ENCODE data around the gene ARHGEF38. TPM values are rescaled to one million over a fixed set of nuclear protein-coding genes. Genes with fewer than 3 reads are reported as not detected.

Gene ARHGEF38
- total RNA-seq, 2 donors from 2014 or later, result 0.51 to 2.1 TPM

DNA sequence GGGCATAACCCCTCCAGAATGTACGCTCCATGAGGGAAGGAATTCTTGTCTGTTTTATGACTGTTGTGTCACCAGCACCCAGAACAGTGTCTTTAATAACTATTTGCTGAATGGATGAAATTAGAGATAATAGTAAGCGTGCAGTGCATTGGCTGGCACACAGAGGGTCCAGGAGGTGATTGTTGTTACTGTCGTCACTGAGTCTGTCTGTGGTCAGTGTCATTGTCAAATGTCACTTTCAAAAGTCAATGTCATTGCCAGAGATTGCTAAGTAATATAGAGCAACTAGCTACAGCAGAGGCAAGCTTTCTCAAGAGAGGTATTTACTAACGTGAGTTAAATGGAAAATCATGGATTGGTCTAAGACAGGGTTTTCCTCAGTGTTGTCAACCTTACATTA lies 70.7 kb downstream of the ARHGEF38 start:
- Mint-ChIP-seq H3K36me3 (ENCODE audit: low read depth) (no peaks in the 10 kb centered on the region), H3K27me3 (ENCODE audit: insufficient read depth) (peaks cover 5% of the 10 kb centered on the region), H3K9me3 (no peaks in the 10 kb centered on the region), H3K4me1 (peaks cover 25% of the 10 kb centered on the region), H3K4me3 (no peak overlapping the region), H3K27ac (no peak overlapping the region)
- H3K27ac ChIP-seq (ENCODE audit: low read depth, low read length), result no peak overlapping the region
- no peak overlapping the region for H3K4me3 ChIP-seq (ENCODE audit: low read length)
- DNase-seq, result no peak
- 97 to 100% methylated on average over 3 to 4 of the region's 4 CpGs for WGBS, 2 experiments (ENCODE audit: insufficient coverage in 1 of 2, insufficient read length in 1 of 2)
- H3K36me3 ChIP-seq (ENCODE audit: control insufficient read depth, insufficient read depth, low read length), result no peaks in the 10 kb centered on the region
- TF ChIP-seq, protein P1, sequence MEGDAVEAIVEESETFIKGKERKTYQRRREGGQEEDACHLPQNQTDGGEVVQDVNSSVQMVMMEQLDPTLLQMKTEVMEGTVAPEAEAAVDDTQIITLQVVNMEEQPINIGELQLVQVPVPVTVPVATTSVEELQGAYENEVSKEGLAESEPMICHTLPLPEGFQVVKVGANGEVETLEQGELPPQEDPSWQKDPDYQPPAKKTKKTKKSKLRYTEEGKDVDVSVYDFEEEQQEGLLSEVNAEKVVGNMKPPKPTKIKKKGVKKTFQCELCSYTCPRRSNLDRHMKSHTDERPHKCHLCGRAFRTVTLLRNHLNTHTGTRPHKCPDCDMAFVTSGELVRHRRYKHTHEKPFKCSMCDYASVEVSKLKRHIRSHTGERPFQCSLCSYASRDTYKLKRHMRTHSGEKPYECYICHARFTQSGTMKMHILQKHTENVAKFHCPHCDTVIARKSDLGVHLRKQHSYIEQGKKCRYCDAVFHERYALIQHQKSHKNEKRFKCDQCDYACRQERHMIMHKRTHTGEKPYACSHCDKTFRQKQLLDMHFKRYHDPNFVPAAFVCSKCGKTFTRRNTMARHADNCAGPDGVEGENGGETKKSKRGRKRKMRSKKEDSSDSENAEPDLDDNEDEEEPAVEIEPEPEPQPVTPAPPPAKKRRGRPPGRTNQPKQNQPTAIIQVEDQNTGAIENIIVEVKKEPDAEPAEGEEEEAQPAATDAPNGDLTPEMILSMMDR (conservative IDR thresholded peaks at IDR 0.05), result no peak
- H3K4me1 ChIP-seq (ENCODE audit: control insufficient read depth, insufficient read depth, low read length), result no peaks in the 10 kb centered on the region
- H3K9ac ChIP-seq (ENCODE audit: extremely low read depth, low read length, poor library complexity, severe bottlenecking), result no peak overlapping the region
- no peaks in the 10 kb centered on the region for H3K9me3 ChIP-seq (ENCODE audit: control insufficient read depth, low read length)
- no peaks in the 10 kb centered on the region for H3K27me3 ChIP-seq (ENCODE audit: control insufficient read depth, insufficient read depth, low read length, poor library complexity, severe bottlenecking)

DNA sequence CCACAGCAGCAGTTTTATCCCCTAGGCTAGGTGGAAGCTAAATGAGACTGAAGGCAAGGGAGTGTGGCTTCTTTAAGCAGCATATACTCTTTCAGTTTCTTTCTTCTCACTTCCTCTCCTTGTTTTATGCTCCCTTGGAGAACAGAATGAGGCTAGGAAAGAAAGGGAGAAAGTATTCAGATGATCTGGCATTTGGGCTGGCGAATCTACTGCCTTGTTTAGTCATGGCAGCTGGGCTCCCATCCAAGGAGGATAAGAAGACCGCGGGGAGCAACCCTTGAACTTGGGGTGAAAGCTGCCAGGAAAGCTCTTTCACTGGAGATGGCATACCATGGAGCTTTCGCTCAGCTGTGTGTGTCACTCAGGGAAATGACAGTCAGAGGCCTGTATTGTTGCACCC lies 72.1 kb downstream of the ARHGEF38 start:
- Histone ChIP-seq H3K9me3 (ENCODE audit: control insufficient read depth, low read length) (no peaks in the 10 kb centered on the region), H3K4me1 (ENCODE audit: control insufficient read depth, insufficient read depth, low read length) (no peaks in the 10 kb centered on the region), H3K9ac (ENCODE audit: extremely low read depth, low read length, poor library complexity, severe bottlenecking) (no peak overlapping the region), H3K4me3 (ENCODE audit: low read length) (no peak overlapping the region), H3K27me3 (ENCODE audit: control insufficient read depth, insufficient read depth, low read length, poor library complexity, severe bottlenecking) (no peaks in the 10 kb centered on the region), H3K27ac (ENCODE audit: low read depth, low read length) (no peak overlapping the region), H3K36me3 (ENCODE audit: control insufficient read depth, insufficient read depth, low read length) (no peaks in the 10 kb centered on the region)
- Mint-ChIP-seq H3K4me3 (no peak overlapping the region), H3K27ac (no peak overlapping the region), H3K27me3 (ENCODE audit: insufficient read depth) (peaks cover 5% of the 10 kb centered on the region), H3K9me3 (no peaks in the 10 kb centered on the region), H3K4me1 (peaks cover 29% of the 10 kb centered on the region), H3K36me3 (ENCODE audit: low read depth) (no peaks in the 10 kb centered on the region)
- WGBS, 2 experiments (ENCODE audit: insufficient coverage in 1 of 2, insufficient read length in 1 of 2), result 86 to 93% methylated on average over 1 to 4 of the region's 4 CpGs
- TF ChIP-seq, protein P1 (conservative IDR thresholded peaks at IDR 0.05), result no peak
- no peak for DNase-seq

DNA sequence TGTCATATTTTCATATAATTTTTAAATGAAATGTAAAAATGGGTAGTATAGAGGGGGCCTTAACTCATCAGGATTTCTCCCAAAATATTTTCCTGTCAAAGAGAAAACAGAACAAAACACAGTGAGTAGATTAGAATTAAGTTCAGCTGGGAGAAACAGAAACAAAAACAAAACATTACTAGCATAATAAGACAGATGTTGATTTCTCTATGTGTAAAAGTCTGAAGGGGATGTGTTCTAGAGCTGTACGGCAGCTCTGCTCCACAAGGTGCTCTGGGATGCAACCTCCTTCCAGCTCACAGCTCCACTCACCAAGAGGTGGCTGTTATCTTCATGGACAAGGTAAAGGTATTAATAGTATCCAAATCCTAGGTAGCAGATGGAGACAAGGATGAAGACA lies 72.8 kb downstream of the ARHGEF38 start:
- Mint-ChIP-seq H3K27ac (no peak overlapping the region), H3K4me3 (no peak overlapping the region), H3K27me3 (ENCODE audit: insufficient read depth) (peaks cover 5% of the 10 kb centered on the region), H3K36me3 (ENCODE audit: low read depth) (no peaks in the 10 kb centered on the region), H3K9me3 (no peaks in the 10 kb centered on the region), H3K4me1 (peaks cover 24% of the 10 kb centered on the region)
- H3K4me3 ChIP-seq (ENCODE audit: low read length), result no peak overlapping the region
- H3K9ac ChIP-seq (ENCODE audit: extremely low read depth, low read length, poor library complexity, severe bottlenecking), result no peak overlapping the region
- WGBS, 2 experiments (ENCODE audit: insufficient coverage in 1 of 2, insufficient read length in 1 of 2), result 100% methylated on average over 1 of the region's 1 CpG; no CpG with 5 or more reads in 1 of the 2 experiments
- H3K27me3 ChIP-seq (ENCODE audit: control insufficient read depth, insufficient read depth, low read length, poor library complexity, severe bottlenecking), result no peaks in the 10 kb centered on the region
- H3K4me1 ChIP-seq (ENCODE audit: control insufficient read depth, insufficient read depth, low read length), result no peaks in the 10 kb centered on the region
- no peak for DNase-seq
- no peak overlapping the region for H3K27ac ChIP-seq (ENCODE audit: low read depth, low read length)
- H3K9me3 ChIP-seq (ENCODE audit: control insufficient read depth, low read length), result no peaks in the 10 kb centered on the region
- H3K36me3 ChIP-seq (ENCODE audit: control insufficient read depth, insufficient read depth, low read length), result no peaks in the 10 kb centered on the region
- TF ChIP-seq, protein P1 (conservative IDR thresholded peaks at IDR 0.05), result no peak

All from endodermal cell (in vitro differentiated cells).